Osteoblast (primary cell): ENCODE data around the gene ELMOD3. TPM values are rescaled to one million over a fixed set of nuclear protein-coding genes. Genes with fewer than 3 reads are reported as not detected.
A peak's percentile ranks its signal among the peaks of the same experiment; 100 is the strongest.

Experiments used
- DNase-seq: peaks from one replicate; pipeline ENCODE4 v3.0.0; 2011; ENCODE audit warnings: low spot score, mixed read lengths; ENCODE audit not compliant: insufficient read length; ENCODE audit errors: missing footprints
- H2AFZ ChIP-seq: 2 replicates; pipeline ENCODE4 v1.6.0; 2011; ENCODE audit warnings: mild to moderate bottlenecking, low read length
- H3K27ac ChIP-seq: 2 replicates; pipeline ENCODE4 v1.5.1; 2011; ENCODE audit warnings: mild to moderate bottlenecking, low read depth, low read length, moderate library complexity
- H3K27me3 ChIP-seq: 2 replicates; pipeline ENCODE4 v1.6.0; 2012; ENCODE audit warnings: mild to moderate bottlenecking, control low read depth, inconsistent platforms, low read length, moderate library complexity; ENCODE audit not compliant: insufficient read depth
- H3K36me3 ChIP-seq: 2 replicates; pipeline ENCODE4 v1.5.1; 2011; ENCODE audit warnings: mild to moderate bottlenecking, low read length, control low read depth, moderate library complexity; ENCODE audit not compliant: insufficient read depth
- H3K4me1 ChIP-seq: 2 replicates; pipeline ENCODE4 v1.5.1; 2011; ENCODE audit warnings: mild to moderate bottlenecking, low read length, control low read depth, moderate library complexity; ENCODE audit not compliant: insufficient read depth
- H3K4me2 ChIP-seq: 2 replicates; pipeline ENCODE4 v1.6.0; 2011; ENCODE audit warnings: mild to moderate bottlenecking, low read length; ENCODE audit not compliant: insufficient read depth
- H3K4me3 ChIP-seq: fragments of 200-600 bp; sonication (generic); 3 replicates; pipeline ENCODE4 v1.5.1; 2012; ENCODE audit warnings: mild to moderate bottlenecking, low read length, inconsistent platforms; ENCODE audit not compliant: insufficient read depth
- H3K79me2 ChIP-seq: 2 replicates; pipeline ENCODE4 v1.6.0; 2012; ENCODE audit warnings: mild to moderate bottlenecking, low read length, control low read depth, inconsistent platforms; ENCODE audit not compliant: insufficient read depth
- H3K9me3 ChIP-seq: 2 replicates; pipeline ENCODE4 v1.5.1; 2011; ENCODE audit warnings: low read depth, low read length, control low read depth
- H4K20me1 ChIP-seq: 2 replicates; pipeline ENCODE4 v1.6.0; 2012; ENCODE audit warnings: mild to moderate bottlenecking, low read length, control low read depth; ENCODE audit not compliant: insufficient read depth
- CTCF ChIP-seq: IDR thresholded peaks from 2 replicates; pipeline ENCODE4 v1.5.1; 2011; ENCODE audit warnings: mild to moderate bottlenecking, low read depth, low read length, moderate library complexity; ENCODE audit errors: extremely low read depth
- total RNA-seq: library from RNA; depleted of rRNA; stranded (reverse); fragments of >200 nt; gene quantifications from 2 replicates; pipeline ENCODE4 v1.2.3, GENCODE V29; 2012

ELMOD3 gene
- total RNA-seq, 1 donor, result 22.1 TPM

GRCh38 chr2:85398426-85399182 lies 44.0 kb downstream of the ELMOD3 start:
- H3K79me2 ChIP-seq, result peaks cover 13% of the 10 kb centered on the region

GRCh38 chr2:85399183-85399455 lies 44.5 kb downstream of the ELMOD3 start:
- H3K36me3 ChIP-seq, result no peaks in the 10 kb centered on the region
- no peak for TF ChIP-seq CTCF

More at GRCh38 chr2:85398426-85399182, 44.0 kb downstream of the ELMOD3 start:
- Histone ChIP-seq H3K4me1 (peaks cover 12% of the 10 kb centered on the region), H3K27ac (no peak overlapping the region), H3K36me3 (no peaks in the 10 kb centered on the region), H3K4me2 (no peak overlapping the region), H3K27me3 (no peaks in the 10 kb centered on the region), H2AFZ (no peak overlapping the region), H4K20me1 (no peaks in the 10 kb centered on the region), H3K9me3 (no peaks in the 10 kb centered on the region), H3K4me3 (no peak overlapping the region)
- no peak for TF ChIP-seq CTCF
- DNase-seq, result peak; percentile 50

GRCh38 chr2:85400023-85400422 lies 45.5 kb downstream of the ELMOD3 start:
- H2AFZ ChIP-seq, result no peak overlapping the region
- no peaks in the 10 kb centered on the region for H3K9me3 ChIP-seq
- no peaks in the 10 kb centered on the region for H4K20me1 ChIP-seq
- no peak overlapping the region for H3K27ac ChIP-seq
- H3K4me1 ChIP-seq, result peaks cover 8% of the 10 kb centered on the region
- H3K79me2 ChIP-seq, result peaks cover 13% of the 10 kb centered on the region
- H3K4me2 ChIP-seq, result no peak overlapping the region
- no peak for DNase-seq
- no peaks in the 10 kb centered on the region for H3K27me3 ChIP-seq
- TF ChIP-seq CTCF, result no peak
- H3K36me3 ChIP-seq, result no peaks in the 10 kb centered on the region
- H3K4me3 ChIP-seq, result no peak overlapping the region

More at GRCh38 chr2:85399183-85399455, 44.5 kb downstream of the ELMOD3 start:
- no peak overlapping the region for H3K4me3 ChIP-seq
- H3K79me2 ChIP-seq, result peaks cover 13% of the 10 kb centered on the region
- H3K27me3 ChIP-seq, result no peaks in the 10 kb centered on the region
- DNase-seq, result no peak
- H3K4me2 ChIP-seq, result no peak overlapping the region
- no peak overlapping the region for H3K27ac ChIP-seq
- peaks cover 9% of the 10 kb centered on the region for H3K4me1 ChIP-seq
- no peaks in the 10 kb centered on the region for H3K9me3 ChIP-seq
- H2AFZ ChIP-seq, result no peak overlapping the region
- H4K20me1 ChIP-seq, result no peaks in the 10 kb centered on the region

- Histone ChIP-seq H3K27me3 (no peaks in the 10 kb centered on the region), H3K4me3 (no peak overlapping the region), H4K20me1 (no peaks in the 10 kb centered on the region), H3K79me2 (peaks cover 13% of the 10 kb centered on the region), H3K4me1 (peaks cover 16% of the 10 kb centered on the region), H3K27ac (no peak overlapping the region), H2AFZ (no peak overlapping the region), H3K36me3 (no peaks in the 10 kb centered on the region), H3K4me2 (no peak overlapping the region), H3K9me3 (no peaks in the 10 kb centered on the region)
- DNase-seq, result peak; percentile 19
- TF ChIP-seq CTCF, result no peak
Measured at GRCh38 chr2:85400541-85401463, 46.2 kb downstream of the ELMOD3 start.
